Activated naive CD4-positive, alpha-beta T cell treated with Interleukin-2 at 50 U/mL for 16 hours (primary cell): ENCODE data around the gene NUP214.
"Not testable (repeated sequence)": the region's sequence is repeated elsewhere in the genome, so short reads cannot be mapped to it uniquely, and the experiment has no call there.

Experiments used
- DNase-seq: peaks from one replicate; pipeline ENCODE4 v3.0.0-alpha.2; 2020

The NUP214 gene

GRCh38 chr9:131264231-131264630 is 138.8 kb downstream of the NUP214 start:
- DNase-seq, result peak; percentile 39

GRCh38 chr9:131266266-131267229 is 141.2 kb downstream of the NUP214 start:
- DNase-seq, result peak; percentile 50

- peak; percentile 47 for DNase-seq
Measured at GRCh38 chr9:131270171-131271015, 145.0 kb downstream of the NUP214 start.

GRCh38 chr9:131271016-131271273 is 145.6 kb downstream of the NUP214 start:
- not testable (repeated sequence) for DNase-seq

- DNase-seq, result peak; percentile 36
Measured at GRCh38 chr9:131271506-131271931, 146.1 kb downstream of the NUP214 start.

- DNase-seq, result no peak
Measured at GRCh38 chr9:131272212-131272611, 146.8 kb downstream of the NUP214 start.

- no peak for DNase-seq
Measured at GRCh38 chr9:131273146-131273855, 147.9 kb downstream of the NUP214 start.

- no peak for DNase-seq
Measured at GRCh38 chr9:131273856-131274673, 148.7 kb downstream of the NUP214 start.

GRCh38 chr9:131274674-131275331 is 149.4 kb downstream of the NUP214 start:
- DNase-seq, result peak; percentile 31

GRCh38 chr9:131275332-131276093 is 150.1 kb downstream of the NUP214 start:
- DNase-seq, result peak; percentile 33

- peak; percentile 58 for DNase-seq
Measured at GRCh38 chr9:131276094-131276888, 150.9 kb downstream of the NUP214 start, which contains the start of gene FAM78A. Gene FAM78A (minus strand): TSS chr9:131276510. CDS start chr9:131276179, 331 bp downstream.

- peak; percentile 51 for DNase-seq
Measured at GRCh38 chr9:131276891-131277286, 151.5 kb downstream of the NUP214 start.

GRCh38 chr9:131277287-131277909 is 152.0 kb downstream of the NUP214 start:
- DNase-seq, result peak; percentile 30

GRCh38 chr9:131277910-131278701 is 152.7 kb downstream of the NUP214 start:
- peak; percentile 73 for DNase-seq

GRCh38 chr9:131278702-131279111 is 153.3 kb downstream of the NUP214 start:
- DNase-seq, result peak; percentile 21

- DNase-seq, result no peak
Measured at GRCh38 chr9:131279196-131279862, 153.9 kb downstream of the NUP214 start.

GRCh38 chr9:131279863-131280570 is 154.6 kb downstream of the NUP214 start:
- DNase-seq, result no peak
